ENCODE results near the gene NAPG.
"Not testable (repeated sequence)": the region's sequence is repeated elsewhere in the genome, so short reads cannot be mapped to it uniquely, and the experiment has no call there.

Gene NAPG

GRCh38 chr18:10552226-10552625 is 26.4 kb downstream of the NAPG start:
- ATAC-seq (ENCODE audit: insufficient read depth, low read depth), result no peak
- H3K9me3 ChIP-seq (ENCODE audit: insufficient read depth, low read length, severe bottlenecking), result no peaks in the 10 kb centered on the region

GRCh38 chr18:10556251-10556650 is 30.4 kb downstream of the NAPG start:
- H3K27me3 ChIP-seq (ENCODE audit: insufficient read depth, low read length, poor library complexity); H3K4me3 ChIP-seq (ENCODE audit: low read depth in 1 of 2, low read length in 2 of 2); H3K4me2 ChIP-seq (ENCODE audit: insufficient read depth, low read length); ATAC-seq (ENCODE audit: insufficient read depth, low read depth); H4K20me1 ChIP-seq (ENCODE audit: insufficient read depth, low read length); H3K79me2 ChIP-seq (ENCODE audit: insufficient read depth, low read length); H3K9me3 ChIP-seq (ENCODE audit: insufficient read depth, low read length, severe bottlenecking); H2AFZ ChIP-seq (ENCODE audit: low read depth, low read length); DNase-seq; H3K27ac ChIP-seq (ENCODE audit: low read length); H3K9ac ChIP-seq (ENCODE audit: low read depth, low read length); H3K4me1 ChIP-seq (ENCODE audit: insufficient read depth, low read length): not testable (repeated sequence)
- H3K36me3 ChIP-seq (ENCODE audit: insufficient read depth, low read length), result peaks cover 63% of the 10 kb centered on the region

More at GRCh38 chr18:10552226-10552625, 26.4 kb downstream of the NAPG start:
- no peak overlapping the region for H3K4me2 ChIP-seq (ENCODE audit: insufficient read depth, low read length)
- DNase-seq, result no peak
- no peaks in the 10 kb centered on the region for H3K27me3 ChIP-seq (ENCODE audit: insufficient read depth, low read length, poor library complexity)
- H4K20me1 ChIP-seq (ENCODE audit: insufficient read depth, low read length), result no peaks in the 10 kb centered on the region
- no peak overlapping the region for H3K4me3 ChIP-seq (ENCODE audit: low read depth in 1 of 2, low read length in 2 of 2)
- H3K27ac ChIP-seq (ENCODE audit: low read length), result no peak overlapping the region
- TF ChIP-seq CTCF (IDR thresholded peaks at IDR 0.05; ENCODE audit: borderline replicate concordance, extremely low read depth, low read length, poor library complexity, severe bottlenecking) (no peak), EZH2 (IDR thresholded peaks at IDR 0.05; ENCODE audit: borderline replicate concordance, low read depth, low read length, severe bottlenecking) (no peak)
- H2AFZ ChIP-seq (ENCODE audit: low read depth, low read length), result no peak overlapping the region
- no peaks in the 10 kb centered on the region for H3K79me2 ChIP-seq (ENCODE audit: insufficient read depth, low read length)
- no peaks in the 10 kb centered on the region for H3K4me1 ChIP-seq (ENCODE audit: insufficient read depth, low read length)
- H3K9ac ChIP-seq (ENCODE audit: low read depth, low read length), result no peak overlapping the region
- peaks cover 96% of the 10 kb centered on the region for H3K36me3 ChIP-seq (ENCODE audit: insufficient read depth, low read length)

- Histone ChIP-seq H4K20me1 (ENCODE audit: insufficient read depth, low read length) (no peaks in the 10 kb centered on the region), H3K9me3 (ENCODE audit: insufficient read depth, low read length, severe bottlenecking) (no peaks in the 10 kb centered on the region), H3K9ac (ENCODE audit: low read depth, low read length) (no peak overlapping the region), H3K79me2 (ENCODE audit: insufficient read depth, low read length) (no peaks in the 10 kb centered on the region), H3K4me1 (ENCODE audit: insufficient read depth, low read length) (no peaks in the 10 kb centered on the region), H3K36me3 (ENCODE audit: insufficient read depth, low read length) (peaks cover 54% of the 10 kb centered on the region), H3K4me2 (ENCODE audit: insufficient read depth, low read length) (no peak overlapping the region), H3K27me3 (ENCODE audit: insufficient read depth, low read length, poor library complexity) (no peaks in the 10 kb centered on the region), H3K27ac (ENCODE audit: low read length) (no peak overlapping the region), H3K4me3 (ENCODE audit: low read depth in 1 of 2, low read length in 2 of 2) (no peak overlapping the region), H2AFZ (ENCODE audit: low read depth, low read length) (no peak overlapping the region)
- DNase-seq (no peak), ATAC-seq (ENCODE audit: insufficient read depth, low read depth) (no peak)
- no peak for TF ChIP-seq CTCF (IDR thresholded peaks at IDR 0.05; ENCODE audit: borderline replicate concordance, extremely low read depth, low read length, poor library complexity, severe bottlenecking)
- no peak for TF ChIP-seq EZH2 (IDR thresholded peaks at IDR 0.05; ENCODE audit: borderline replicate concordance, low read depth, low read length, severe bottlenecking)
Measured at GRCh38 chr18:10557085-10557677, 31.4 kb downstream of the NAPG start.

DNA sequence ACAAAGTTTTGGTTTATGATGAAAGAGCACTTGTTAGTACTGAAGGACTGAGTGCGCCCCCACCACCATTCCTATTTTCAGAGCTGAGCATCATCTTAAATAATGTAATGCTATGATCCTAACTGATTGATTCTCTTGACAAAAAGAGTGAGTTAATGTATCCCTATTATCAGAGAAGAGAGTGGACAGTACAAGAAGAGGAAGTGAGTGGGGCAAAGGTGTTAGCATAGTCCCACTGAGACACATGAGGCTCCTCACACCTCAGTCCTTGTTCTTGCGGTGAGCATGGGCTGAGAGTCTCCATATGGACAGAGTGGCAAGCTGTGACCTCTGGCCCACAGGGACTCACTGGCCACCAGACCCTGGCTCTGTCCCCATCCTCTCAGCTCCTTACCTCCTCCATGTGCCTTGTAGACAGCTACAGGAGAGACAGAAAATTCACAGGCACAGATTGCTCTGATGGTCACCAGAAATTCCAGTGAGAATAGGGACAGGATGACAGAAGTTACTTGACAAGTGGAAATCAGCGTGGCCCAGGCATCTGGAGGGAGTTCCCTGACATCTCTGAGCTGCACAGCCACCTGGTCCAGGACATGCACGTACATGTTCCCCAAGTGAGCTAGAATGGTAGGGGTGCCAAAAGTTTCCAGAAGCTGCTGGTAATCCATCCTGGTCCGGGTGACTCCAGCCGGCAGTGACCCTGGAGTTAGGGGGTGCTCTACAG is 32.6 kb downstream of the NAPG start:
- no peak overlapping the region for H2AFZ ChIP-seq (ENCODE audit: low read depth, low read length)
- TF ChIP-seq CTCF (IDR thresholded peaks at IDR 0.05; ENCODE audit: borderline replicate concordance, extremely low read depth, low read length, poor library complexity, severe bottlenecking) (no peak), EZH2 (IDR thresholded peaks at IDR 0.05; ENCODE audit: borderline replicate concordance, low read depth, low read length, severe bottlenecking) (no peak)
- peaks cover 42% of the 10 kb centered on the region for H3K36me3 ChIP-seq (ENCODE audit: insufficient read depth, low read length)
- H3K4me3 ChIP-seq (ENCODE audit: low read depth in 1 of 2, low read length in 2 of 2), result no peak overlapping the region
- H3K4me1 ChIP-seq (ENCODE audit: insufficient read depth, low read length), result no peaks in the 10 kb centered on the region
- H4K20me1 ChIP-seq (ENCODE audit: insufficient read depth, low read length), result no peaks in the 10 kb centered on the region
- no peaks in the 10 kb centered on the region for H3K79me2 ChIP-seq (ENCODE audit: insufficient read depth, low read length)
- ATAC-seq (ENCODE audit: insufficient read depth, low read depth) (no peak), DNase-seq (no peak)
- H3K27ac ChIP-seq (ENCODE audit: low read length), result no peak overlapping the region
- no peaks in the 10 kb centered on the region for H3K27me3 ChIP-seq (ENCODE audit: insufficient read depth, low read length, poor library complexity)
- no peaks in the 10 kb centered on the region for H3K9me3 ChIP-seq (ENCODE audit: insufficient read depth, low read length, severe bottlenecking)
- H3K4me2 ChIP-seq (ENCODE audit: insufficient read depth, low read length), result no peak overlapping the region
- no peak overlapping the region for H3K9ac ChIP-seq (ENCODE audit: low read depth, low read length)

Data from DND-41 (cell line).